CMK (cell line): Measurements from ENCODE around the gene SDK1.
"Not testable (repeated sequence)": the region's sequence is repeated elsewhere in the genome, so short reads cannot be mapped to it uniquely, and the experiment has no call there.

Experiments
- DNase-seq: peaks from one replicate; pipeline ENCODE4 v3.0.0-alpha.2; 2010; ENCODE audit warnings: low read depth

The SDK1 gene

DNA sequence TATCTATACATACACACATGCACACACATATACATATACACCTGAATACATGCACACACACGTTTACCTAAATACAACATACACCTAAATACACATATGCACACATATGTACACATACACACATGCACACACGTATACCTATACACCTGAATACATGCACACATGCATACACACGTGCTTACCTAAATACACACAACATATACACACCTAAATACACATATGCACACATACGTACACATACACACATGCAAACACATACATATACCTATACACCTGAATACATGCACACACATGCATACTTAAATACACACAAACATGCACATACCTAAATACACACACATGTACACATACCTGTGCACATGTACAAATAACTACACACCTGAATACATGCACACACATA is 947.2 kb downstream of the SDK1 start:
- DNase-seq: no peak

DNA sequence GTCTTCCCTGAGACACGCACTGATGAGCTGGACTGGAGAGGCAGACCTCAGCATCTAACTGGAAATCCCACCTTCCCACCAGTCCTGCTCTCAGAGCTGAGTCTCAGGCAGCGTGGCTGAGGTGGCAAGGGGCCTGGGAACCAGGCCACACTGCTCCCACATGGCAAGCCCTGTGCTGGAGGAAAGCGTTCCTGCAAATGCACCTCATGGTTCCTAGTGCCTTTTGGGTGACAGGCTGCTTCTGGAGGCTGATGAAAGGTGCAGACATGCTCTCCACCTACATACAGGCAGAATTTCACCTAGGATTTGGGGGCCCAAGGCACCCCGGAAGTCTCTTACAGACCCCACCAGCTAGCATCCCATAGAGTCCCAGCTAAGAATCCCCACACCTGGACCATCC is 948.2 kb downstream of the SDK1 start:
- DNase-seq: no peak

DNA sequence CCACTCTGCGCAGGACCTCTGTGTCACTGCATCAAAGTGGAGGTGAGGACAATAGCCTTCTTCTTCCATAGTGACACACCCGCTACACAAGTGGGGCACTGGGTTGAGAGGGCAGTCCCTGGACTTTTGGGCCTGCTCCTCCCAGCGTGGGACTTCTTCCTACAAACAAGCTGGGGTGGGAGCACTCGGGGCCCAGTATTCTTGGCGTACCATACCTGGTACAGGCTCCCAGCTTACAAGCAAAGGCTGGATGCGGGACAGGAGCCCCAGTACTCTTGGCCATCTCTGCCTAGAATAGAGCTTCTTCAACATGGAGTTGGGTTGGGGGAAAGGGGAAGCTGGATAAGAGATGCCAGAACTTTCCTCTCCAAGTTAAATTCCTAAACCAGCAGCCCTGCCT is 954.3 kb downstream of the SDK1 start:
- no peak for DNase-seq

DNA sequence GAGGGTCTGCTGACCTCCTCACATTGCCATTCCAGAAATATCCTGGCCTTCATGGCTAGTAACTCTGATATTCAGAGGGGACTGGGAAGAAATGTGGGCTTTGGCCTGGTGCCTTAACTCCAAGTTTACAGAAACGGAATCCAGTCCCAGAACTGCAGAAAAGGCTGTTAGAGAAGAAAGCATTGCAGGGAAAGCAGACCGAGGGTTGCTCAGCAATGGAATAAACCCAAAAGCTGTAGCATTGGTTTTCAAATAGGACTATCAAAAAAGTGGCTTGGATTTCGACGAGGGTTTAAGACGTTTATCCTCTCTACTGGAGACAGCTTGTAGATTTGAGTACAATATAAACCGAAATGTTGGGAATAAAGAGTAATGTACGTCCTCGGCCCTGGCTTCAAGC is 955.2 kb downstream of the SDK1 start:
- no peak for DNase-seq

DNA sequence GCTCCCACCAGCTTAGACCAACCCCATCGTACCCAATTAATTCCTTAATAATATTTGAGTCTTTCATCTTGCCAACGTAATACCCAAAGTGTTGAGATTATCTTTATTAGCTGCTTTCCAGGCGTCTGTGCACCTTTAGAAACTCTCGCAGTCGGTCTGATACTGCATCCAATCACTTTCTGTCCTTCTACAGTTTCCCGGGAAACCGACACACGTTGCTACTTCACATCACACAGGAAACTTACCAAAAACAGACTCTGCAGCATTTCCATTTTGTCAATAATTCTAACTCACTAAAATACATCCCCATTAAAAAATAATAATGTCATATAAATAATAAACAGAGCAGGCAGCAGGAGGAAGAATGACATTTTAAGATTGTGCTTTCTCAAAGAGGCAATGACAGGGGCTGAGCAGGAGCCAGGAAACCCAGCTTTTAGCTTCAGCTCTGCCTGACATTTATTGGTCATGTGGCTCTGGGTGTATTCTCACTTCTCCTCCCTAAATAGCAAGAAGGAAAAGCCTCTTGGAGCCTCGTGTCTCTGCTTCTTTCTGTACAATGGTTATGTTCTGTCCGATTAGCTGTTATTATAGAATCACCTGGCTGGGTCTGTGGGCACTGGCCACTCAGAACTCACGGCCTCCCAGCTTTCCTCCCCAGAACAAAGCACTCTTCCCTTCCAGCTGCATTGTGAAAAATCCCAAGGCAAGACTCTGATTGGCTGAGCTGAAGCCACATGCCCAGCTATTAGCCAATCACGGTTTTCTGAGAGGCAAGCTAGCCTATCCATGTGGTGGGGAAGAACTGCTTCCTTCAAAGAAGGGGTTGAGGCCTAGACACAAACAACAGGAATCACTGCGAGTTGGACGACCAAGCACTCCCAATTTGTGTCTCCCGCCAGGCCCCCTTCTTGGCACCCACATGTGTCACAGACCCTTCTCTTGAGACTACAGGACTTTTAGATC is 956.4 kb downstream of the SDK1 start:
- no peak for DNase-seq

DNA sequence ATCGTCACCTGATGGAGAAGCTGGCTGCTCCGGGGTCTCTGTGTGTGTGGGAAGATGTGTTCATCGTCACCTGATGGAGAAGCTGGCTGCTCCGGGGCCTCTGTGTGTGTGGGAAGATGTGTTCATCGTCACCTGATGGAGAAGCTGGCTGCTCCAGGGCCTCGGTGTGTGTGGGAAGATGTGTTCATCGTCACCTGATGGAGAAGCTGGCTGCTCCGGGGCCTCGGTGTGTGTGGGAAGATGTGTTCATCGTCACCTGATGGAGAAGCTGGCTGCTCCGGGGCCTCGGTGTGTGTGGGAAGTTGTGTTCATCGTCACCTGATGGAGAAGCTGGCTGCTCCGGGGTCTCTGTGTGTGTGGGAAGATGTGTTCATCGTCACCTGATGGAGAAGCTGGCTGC is 959.1 kb downstream of the SDK1 start:
- DNase-seq: not testable (repeated sequence)

DNA sequence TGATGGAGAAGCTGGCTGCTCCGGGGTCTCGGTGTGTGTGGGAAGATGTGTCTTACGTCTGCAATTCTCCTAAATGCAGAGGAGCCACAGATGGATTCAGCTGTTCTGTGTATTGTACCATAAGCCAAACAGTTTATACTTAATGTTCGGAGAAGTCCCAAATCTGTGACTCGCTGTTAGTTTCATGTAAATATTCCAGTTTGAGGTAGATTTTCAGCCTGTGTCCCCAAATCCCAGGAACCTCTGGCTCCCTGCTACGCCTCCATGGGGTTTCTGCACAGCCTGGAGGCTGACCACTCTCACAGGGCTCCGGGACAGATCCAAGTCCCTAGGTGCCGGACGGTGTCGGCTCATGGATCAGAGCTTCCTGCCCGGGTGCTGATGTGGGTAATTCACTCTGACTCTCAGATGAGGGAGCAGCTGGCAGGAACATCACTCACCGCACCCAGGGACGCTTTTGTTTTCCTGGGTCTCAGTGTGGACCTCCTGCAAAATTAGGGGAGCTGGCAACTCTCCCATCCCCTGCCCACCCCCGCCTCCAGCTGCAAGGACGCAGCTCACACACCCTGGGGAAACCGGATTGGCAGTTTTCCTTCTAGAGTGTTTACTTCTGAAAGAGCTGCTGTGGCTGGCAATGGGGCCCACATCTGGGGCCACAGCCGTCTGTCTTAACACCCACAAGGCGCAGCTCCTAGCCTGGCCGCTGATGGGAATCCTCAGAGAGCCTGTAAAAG is 960.0 kb downstream of the SDK1 start:
- DNase-seq: no peak

DNA sequence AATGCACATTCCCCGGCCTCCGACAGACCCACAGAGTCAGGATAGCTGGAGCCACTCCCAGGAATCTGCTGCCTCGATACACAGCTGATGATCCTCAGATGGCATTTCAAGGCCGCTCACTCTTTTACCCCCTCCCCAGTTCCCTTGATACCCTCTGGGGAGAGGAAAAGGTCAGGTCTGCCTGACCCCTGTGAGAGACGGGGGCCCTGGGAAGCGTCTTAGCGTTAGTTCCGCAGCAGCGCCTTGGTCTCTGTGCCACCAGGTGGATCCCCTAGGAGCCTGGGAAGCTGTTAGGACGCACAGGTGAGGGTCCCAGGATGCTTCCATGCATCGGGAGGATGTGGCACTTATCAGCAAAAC is 960.5 kb downstream of the SDK1 start:
- no peak for DNase-seq

DNA sequence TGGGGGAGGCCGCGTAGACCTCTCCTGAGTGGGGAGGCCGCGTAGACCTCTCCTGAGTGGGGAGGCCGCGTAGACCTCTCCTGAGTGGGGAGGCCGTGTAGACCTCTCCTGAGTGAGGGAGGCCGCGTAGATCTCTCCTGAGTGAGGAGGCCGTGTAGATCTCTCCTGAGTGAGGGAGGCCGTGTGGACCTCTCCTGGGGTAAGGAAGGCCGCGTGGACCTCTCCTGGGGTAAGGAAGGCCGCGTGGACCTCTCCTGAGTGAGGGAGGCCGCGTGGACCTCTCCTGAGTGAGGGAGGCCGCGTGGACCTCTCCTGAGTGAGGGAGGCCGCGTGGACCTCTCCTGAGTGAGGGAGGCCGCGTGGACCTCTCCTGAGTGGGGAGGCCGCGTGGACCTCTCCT is 963.2 kb downstream of the SDK1 start:
- not testable (repeated sequence) for DNase-seq

DNA sequence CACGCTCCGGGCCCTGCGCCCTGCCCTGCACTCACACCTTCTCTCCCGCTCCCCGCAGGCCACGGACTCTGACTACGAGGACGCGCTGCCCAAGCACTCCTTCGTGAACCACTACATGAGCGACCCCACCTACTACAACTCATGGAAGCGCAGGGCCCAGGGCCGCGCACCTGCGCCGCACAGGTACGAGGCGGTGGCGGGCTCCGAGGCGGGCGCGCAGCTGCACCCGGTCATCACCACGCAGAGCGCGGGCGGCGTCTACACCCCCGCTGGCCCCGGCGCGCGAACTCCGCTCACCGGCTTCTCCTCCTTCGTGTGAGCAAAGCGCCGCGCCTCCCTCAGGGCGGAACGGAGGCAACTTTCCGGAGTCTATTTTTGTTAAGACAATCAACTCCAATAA is 964.0 kb downstream of the SDK1 start:
- no peak for DNase-seq

DNA sequence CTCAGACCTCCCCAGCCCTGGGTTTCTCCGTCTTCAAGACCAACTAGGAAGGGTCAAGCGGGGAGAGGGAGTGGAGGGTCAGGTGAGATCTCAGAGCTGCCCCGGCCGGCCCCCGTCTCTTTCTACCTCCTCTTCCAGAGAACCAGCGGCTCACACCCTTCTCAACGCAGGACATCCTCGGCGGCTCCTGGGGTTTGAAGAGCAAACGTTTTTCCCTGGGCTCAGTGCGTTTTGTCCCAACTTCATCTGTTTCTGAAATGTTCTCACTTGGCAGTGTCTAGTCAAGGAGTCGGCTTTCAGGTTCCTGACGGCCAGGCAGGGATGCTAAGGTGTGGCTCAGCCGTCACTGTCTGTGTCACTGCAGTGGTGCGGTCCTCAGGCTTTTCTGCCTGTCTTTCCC is 964.6 kb downstream of the SDK1 start:
- DNase-seq: no peak

DNA sequence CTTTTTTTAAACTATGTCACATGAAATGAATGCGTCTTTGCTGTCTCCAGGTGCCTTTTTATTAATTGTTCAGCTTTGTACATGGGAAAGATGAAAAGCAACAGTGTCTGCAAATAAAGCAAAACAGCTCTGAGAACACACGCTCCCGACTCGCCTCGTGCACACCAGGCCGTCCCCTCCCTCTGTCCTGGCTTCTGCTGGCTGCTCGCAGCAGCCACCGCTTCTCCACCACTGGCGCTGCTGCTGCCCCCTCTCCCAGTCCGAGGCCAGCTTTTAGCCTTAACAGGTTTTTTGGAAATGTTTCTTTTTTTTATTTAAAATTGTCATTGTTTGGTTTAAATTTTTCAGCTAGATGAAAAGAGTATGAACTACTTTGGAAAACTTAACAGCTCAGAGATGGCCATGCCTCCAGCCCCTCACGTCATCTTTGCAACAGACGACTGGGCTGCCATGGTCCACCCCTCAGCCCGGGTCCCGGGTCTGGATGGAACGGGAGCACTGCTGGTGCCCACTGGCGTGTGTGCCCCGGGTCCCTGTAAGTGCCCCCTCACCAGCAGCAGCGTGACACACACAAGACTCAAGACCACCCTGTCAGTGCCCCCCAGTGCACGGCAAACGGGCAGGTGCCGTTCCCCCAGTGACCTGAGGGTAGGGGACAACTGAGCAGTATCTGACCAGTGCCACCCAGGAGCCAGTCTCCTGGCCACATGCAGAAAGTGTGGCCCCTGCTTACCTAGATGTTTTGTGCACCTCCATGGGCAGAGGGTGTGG is 965.4 kb downstream of the SDK1 start:
- no peak for DNase-seq

DNA sequence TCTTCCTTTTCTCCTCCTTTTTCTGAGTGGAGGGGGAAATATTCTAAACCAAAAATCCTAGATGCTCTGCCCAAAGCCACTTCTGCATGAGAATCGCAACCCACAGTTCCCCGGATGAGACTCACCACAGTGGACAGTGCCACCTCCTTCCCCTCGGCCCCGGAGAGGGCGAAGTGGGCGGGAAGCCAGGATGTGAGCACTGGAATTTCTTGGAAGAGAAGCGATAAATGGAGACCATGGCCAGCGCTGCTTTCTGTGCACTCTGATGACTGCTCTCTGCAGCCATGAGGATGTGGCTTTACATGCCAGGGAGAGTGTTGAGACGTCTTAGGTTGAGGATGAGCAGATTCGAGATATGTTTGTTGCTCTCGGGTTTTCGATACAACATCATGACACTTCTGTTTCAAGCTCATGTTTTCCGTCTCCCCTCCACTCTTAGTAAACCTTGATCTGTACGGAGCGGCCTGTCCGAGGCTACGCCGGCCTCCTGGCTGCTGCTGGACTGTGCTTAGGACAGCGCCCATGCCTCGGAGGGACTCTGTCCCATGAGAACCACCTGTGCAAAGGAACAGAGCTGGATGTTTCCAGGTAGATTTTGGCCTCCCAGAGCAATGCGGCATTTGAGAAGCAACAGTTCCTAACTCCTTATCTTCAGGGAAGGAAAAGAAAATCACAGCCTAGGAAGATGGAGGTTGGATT is 966.4 kb downstream of the SDK1 start:
- DNase-seq: no peak

DNA sequence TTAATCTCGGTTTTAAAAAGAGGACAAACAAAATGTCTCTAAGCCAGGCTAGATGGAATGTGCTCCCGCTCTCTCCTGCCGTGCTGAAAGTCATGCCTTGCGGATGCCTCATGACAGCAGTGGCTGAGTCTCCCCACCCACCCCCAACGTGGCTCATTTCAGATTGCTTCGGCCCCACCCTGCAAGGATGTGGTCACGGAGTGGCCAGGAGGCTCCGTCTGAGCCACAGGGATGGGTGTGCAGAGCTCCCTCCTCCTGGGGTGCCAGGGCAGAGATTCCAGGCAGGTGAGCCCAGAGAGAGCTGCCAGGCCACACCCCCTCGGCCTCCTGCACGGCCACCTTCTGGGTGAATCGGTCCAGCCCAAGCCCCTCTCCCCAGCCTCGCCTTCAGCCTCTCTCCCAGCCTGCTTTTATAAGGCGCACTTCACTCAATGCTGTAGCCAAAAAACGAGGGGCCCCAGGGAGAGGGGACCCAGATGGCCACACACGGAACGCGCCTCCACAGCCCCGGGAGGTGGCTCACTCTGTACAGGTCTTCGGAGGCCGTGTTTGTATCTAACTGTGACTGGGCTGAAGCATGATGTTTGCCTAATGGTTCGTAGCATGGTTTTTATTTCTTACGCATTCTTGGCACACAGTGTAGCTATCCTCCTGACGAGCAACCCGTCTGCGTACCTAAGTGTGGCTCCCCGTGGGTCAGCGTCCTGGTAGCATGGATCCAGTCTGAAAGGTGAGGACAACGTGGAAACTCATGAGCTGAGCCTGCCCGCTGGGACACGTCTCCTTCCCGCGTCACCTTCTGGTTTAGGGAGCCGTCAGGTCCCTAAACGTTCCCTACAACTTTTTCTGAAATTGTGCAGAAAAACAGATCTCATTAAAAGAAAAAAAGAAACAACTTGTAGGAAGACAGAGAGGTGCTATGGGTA is 967.3 kb downstream of the SDK1 start:
- no peak for DNase-seq

DNA sequence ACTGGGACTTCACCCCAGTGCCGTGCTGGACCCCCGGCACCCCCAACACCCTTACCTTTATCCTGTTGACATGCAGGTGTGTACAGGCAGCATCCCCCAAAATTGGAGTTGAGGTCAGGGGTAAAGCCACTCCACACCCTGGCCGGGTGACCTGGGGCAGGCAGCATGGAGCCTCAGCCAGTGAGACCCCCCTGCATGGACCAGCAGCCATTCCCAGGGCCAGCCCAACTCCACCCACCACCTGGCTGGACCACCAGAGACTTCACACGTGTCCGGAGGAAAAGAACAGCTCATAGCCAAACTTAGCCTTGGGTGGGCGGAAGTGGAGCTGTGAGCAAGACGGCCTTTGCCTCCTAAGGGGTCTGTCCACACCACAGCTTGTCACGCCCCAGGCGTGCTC is 968.0 kb downstream of the SDK1 start:
- DNase-seq: no peak

DNA sequence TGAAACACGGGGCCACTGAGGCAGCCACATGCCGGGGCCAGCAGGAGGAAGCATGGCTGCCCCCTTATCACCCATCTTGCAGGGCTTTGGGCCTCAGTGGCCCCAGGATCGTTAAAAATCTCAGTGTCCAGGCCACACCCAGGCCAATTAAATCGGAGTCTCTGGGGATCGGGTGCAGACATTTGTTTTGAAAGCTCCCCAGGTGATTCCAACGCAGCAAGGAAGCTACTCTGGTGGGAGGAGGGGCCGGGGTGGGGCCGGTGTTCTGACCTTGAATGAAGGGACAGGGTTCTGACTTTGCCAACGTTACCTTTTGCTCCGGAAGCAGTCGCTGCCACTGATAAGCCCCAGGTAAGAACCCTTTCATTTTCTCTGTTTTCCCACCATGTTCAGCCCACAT is 968.7 kb downstream of the SDK1 start:
- no peak for DNase-seq

DNA sequence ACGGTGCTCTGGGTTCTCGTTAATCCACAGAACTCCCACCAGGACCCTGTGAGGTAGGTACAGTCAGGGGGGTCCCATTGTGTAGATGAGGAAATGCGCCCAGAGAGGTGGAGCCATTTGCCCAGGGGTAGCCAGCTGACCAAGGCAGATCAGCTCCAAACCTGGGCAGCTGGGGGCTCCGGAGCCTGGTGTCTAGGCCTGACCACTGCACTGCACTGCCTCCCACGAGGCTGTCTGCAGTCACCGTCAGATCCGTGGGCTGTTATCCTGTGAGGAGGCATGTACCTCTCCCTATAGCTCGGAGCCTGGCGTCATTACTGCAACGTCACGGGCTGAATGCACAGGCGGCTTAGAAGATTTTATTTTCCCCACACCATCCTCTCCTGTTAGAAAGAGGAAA is 969.2 kb downstream of the SDK1 start:
- no peak for DNase-seq

DNA sequence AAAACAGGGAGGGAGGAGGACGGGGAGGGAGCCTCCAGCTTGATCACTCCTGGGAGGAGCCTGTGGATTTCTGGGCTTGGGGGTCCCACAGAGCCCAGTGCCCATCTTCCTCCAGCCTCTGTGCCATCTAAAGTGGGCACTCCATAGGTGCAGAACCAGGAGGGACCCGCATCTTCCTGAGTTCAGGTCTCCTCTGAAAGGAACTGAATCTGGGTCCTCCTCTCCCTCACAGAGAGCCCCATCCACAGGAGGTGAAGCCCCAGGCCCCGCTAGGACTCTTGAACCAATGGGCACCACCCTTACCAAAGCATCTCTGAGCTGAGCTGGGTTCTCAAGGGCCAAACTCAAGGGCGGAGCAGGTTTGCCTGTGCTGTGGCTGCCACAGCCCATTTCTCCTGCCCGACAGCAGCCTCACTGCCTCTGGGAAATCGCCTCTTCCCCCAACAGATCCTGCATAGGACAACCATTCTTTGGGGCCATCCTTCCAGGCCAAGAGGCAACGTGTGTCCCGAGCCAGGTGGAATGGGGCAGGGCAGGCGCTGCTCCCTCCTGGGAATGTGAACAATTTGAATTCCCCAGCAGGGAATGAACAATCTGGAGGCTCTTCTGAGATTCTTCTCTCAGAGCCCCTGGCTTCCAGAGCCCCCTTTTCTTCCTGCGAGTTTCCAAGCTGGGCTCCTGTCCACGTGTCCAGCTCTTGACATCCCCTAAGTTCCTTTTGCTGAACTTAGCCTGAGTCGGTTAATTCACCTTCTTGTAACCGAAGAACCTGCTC is 970.1 kb downstream of the SDK1 start:
- DNase-seq: no peak

DNA sequence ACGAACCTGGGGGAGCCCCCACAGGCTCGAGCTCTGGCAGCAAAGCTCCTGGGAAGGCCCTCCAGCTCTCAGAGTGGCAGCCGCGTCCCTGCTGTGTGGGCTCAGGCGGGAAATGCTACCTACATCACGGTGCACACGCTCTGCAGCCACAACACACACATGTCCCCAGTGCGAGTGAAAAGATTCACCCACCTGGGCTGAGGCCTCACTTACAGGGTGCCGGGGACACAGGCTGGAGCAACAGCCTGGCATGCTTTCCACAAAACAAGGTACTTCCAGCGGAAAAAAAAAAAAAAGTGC is 970.6 kb downstream of the SDK1 start:
- DNase-seq: no peak

DNA sequence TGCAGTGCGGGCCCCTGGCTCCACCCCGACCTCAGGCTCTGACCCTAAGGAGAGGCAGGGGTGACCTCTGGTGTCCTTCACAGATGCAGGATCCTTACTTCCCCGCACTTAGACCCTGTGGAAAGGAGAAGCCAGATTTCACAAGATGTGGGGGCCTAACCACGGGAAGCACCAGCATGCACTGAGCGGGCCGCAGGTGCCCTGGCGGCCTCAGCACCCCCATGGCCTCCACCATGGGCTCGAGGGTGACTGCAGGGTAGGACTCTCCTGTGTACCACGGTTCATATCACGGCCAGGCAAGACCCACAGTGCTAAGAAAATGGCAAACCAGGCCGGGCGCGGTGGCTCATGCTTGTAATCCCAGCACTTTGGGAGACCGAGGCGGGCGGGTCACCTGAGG is 971.1 kb downstream of the SDK1 start:
- no peak for DNase-seq
